Loucy (cell line): ENCODE measurements around the gene PRUNE2.

Source experiments
- CTCF ChIP-seq: fragments of 200-600 bp; sonication (generic); conservative IDR thresholded peaks from 2 replicates; pipeline ENCODE4 v1.5.1; 2014; ENCODE audit warnings: mild to moderate bottlenecking, antibody characterized with exemption, low read length
- EZH2phosphoT487 ChIP-seq: fragments of 200-600 bp; IDR thresholded peaks from 2 replicates; pipeline ENCODE4 v1.6.1; 2018; ENCODE audit warnings: antibody characterized with exemption, mild to moderate bottlenecking, moderate library complexity, borderline replicate concordance

DNA sequence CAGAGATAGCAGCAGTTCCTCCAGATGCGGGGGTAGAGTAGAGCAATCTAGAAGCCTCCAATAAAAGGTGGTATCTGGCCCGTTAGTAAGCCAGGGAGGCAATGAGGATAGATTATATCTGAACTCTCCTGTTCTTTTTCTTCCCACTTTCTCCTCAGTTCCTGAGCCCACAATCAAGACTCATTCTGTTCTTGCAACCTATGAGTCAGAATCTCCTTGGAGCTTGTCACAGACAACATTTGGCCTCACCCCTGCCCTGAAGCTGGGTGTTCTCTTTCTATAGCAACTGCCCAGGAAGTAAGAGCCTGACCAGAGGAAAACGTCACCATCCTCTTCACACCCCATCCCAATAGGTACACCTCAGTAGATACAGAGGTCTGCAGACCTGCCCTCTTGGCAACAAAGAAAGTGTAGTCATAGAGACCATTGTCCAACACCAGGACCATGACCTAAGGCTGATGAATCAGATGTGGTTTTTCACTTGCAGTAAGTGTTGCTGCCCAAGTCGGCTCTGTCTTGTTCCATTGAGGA is 218.0 kb downstream of the PRUNE2 start:
- TF ChIP-seq CTCF (no peak), EZH2phosphoT487 (no peak)
